ENCODE measurements around the gene TRAPPC6A.

GRCh38 chr19:45163751-45164460 is 14.1 kb downstream of the TRAPPC6A start:
- TF ChIP-seq ATF3 (CRISPR knock-in tag; conservative IDR thresholded peaks at IDR 0.05), result no peak
- TF ChIP-seq NFYB (CRISPR knock-in tag; conservative IDR thresholded peaks at IDR 0.05; ENCODE audit: low read depth), result no peak
- no peak for TF ChIP-seq CBFB (CRISPR knock-in tag; IDR thresholded peaks at IDR 0.05; ENCODE audit: low read depth)
- no peak for TF ChIP-seq PREB (CRISPR knock-in tag; IDR thresholded peaks at IDR 0.05; ENCODE audit: borderline replicate concordance)
- no peak for TF ChIP-seq SP1 (CRISPR knock-in tag; conservative IDR thresholded peaks at IDR 0.05)
- TF ChIP-seq ZNF512 (CRISPR knock-in tag; IDR thresholded peaks at IDR 0.05; ENCODE audit: borderline replicate concordance), result no peak
- TF ChIP-seq JAZF1 (CRISPR knock-in tag; IDR thresholded peaks at IDR 0.05), result no peak
- no peak for TF ChIP-seq CTCF (IDR thresholded peaks at IDR 0.05)
- no peak for TF ChIP-seq CREB1 (CRISPR knock-in tag; IDR thresholded peaks at IDR 0.05)
- no peak for TF ChIP-seq PRDM15 (CRISPR knock-in tag; IDR thresholded peaks at IDR 0.05)
- TF ChIP-seq ZNF317 (CRISPR knock-in tag; IDR thresholded peaks at IDR 0.05; ENCODE audit: borderline replicate concordance, low read depth), result no peak
